Stimulated activated CD8-positive, alpha-beta memory T cell treated with anti-CD3 and anti-CD28 coated beads, Interleukin-7, amount 100 ng/mL, for 1 hour (primary cell): ENCODE results near the gene GAB1.

Experiments
- DNase-seq, 2 donors: peaks; one replicate each; pipeline ENCODE4 v3.0.0-alpha.2; 2020; ENCODE audit warnings: low read depth in 2 of 2

The GAB1 gene

DNA sequence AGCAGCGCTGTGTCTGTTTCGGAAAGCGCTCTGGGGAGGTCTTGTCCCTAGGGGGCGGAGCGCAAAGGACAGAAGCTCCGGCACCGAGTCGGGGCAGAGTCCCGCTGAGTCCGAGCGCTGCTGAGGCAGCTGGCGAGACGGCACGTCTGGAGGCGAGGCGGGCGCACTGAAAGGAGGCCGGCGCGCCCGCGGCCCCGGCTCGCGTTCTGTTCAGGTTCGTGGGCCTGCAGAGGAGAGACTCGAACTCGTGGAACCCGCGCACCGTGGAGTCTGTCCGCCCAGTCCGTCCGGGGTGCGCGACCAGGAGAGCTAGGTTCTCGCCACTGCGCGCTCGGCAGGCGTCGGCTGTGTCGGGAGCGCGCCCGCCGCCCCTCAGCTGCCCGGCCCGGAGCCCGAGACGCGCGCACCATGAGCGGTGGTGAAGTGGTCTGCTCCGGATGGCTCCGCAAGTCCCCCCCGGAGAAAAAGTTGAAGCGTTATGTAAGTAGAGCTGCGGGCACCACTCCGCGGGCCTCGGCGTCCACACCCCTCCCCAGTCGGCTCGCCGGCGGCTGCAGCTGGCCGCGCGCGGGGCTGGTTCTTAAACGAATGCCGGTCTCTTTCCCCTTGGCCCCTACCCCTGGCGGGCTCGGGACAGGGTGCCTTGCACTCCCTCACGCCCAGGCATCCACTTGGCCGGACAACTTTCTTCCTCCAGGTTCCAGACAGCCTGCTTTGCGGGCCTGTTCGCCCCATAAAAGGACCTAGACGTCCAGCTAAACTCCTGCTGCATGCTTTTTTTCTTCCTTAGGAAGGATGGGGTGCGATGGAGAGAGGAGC, at the start of gene GAB1:
TSS of gene GAB1 (plus strand) at position 96 of the 819 bp plus-strand sequence. CDS start at position 409, 313 bp downstream.
- DNase-seq, result no peak

DNA sequence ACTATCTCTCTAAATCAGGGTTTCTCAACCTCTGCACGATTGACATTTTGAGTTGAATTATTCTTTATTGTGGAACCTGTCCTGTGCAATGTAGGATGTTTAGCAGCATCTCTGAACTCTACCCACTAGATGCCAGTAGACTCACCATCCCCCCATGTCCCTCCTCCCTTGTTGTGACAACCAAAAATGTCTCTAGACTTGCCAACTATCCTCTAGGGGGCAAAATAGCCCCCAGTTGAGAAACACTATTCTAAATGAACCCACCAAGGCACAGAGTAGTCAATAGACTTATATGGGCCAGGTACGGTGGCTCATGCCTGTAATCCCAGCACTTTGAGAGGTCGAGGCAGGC, 49.1 kb upstream of the GAB1 start:
- no peak for DNase-seq

DNA sequence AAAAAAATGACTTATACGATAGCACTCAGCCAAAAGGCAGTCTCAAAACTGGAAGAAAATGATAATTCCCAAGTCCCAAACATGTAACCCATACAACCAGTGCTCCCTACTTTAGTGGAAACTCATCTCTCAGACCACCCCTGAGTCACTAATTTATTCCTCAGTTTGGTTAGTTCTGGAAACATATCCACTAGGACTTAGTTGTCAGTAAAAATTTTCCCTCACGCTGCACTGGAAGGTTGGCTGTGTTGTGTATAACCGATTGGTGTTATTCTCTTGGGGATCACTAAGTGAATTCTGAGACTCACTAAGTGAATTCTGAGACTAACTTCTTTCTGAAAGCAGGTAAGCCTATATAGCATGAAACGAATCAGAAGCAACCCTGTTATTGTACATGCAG, 48.5 kb upstream of the GAB1 start:
- no peak for DNase-seq

DNA sequence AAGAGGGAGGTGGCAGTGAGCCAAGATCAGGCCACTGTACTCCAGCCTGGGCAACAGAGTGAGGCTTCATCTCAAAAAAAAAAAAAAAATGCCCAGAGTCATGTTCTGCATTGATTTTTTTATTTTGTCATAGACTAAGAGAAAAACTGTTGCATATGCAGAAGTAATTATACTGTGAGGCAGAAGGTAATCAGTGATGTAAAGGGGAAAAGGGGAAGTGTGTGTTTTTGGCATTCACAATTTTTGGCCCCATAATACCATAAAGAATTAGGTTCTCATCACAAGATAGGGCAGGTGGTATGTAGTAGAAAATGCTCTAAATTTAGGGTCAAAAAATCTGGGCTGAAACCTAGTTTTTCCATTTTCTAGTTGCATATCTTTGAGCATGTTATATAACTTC, 47.3 kb upstream of the GAB1 start:
- no peak for DNase-seq

DNA sequence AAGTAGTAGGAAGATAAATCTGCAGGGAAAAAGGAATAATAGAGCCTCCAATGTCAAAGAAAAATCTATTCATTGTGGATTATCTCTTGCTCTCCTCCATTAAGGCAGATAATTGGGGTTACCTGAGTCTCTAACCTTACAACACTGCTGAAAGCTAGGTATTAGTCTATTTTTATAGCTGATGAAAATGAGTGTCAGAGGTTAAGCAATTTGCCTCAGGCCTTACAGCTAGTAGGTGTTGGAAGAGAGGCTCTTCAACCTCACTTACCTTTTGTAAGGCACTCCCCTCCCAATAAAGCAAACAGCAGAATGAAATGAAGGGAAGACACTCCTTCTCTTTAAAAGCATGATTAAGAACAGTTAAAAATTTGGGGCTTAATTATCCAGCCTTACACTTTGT, 45.4 kb upstream of the GAB1 start:
- DNase-seq, result no peak

DNA sequence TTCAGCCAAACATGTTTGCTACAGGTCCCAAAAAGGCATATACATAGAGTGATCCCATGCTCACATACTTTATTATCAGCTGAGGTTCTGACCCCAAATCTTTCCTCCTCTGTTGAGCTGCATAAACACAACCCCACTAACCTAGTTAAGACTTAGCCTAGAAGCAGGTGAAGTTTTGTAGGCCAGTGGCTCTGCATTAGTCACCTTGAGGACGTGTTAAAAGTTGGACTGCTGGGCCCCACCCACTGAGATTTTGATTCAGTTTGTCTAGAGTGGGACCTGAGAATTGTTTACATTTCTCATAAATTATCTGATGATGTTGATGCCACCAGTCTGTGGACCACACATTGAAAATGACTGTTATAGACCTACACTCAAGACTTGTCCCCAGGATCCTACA, 43.8 kb upstream of the GAB1 start:
- no peak for DNase-seq

DNA sequence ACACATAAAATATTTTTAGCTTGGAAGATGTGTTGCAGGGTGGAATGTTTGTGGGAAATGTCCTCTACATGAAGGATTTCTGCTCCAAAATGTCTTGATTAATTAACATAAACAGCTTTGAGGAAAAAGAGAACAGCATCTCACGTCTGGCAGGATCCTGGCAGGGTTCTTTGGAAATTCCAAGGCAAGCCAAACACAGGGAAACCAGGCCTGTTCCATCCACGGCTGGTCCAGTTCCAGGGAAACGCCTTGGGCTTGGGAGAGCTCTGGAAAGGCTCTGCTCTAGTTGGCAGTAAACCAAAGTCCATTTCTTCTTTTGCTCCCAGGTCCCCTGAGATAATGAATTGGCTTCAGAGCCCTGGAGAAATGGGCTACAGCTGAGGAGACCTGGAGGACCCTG, 42.4 kb upstream of the GAB1 start:
- no peak for DNase-seq

DNA sequence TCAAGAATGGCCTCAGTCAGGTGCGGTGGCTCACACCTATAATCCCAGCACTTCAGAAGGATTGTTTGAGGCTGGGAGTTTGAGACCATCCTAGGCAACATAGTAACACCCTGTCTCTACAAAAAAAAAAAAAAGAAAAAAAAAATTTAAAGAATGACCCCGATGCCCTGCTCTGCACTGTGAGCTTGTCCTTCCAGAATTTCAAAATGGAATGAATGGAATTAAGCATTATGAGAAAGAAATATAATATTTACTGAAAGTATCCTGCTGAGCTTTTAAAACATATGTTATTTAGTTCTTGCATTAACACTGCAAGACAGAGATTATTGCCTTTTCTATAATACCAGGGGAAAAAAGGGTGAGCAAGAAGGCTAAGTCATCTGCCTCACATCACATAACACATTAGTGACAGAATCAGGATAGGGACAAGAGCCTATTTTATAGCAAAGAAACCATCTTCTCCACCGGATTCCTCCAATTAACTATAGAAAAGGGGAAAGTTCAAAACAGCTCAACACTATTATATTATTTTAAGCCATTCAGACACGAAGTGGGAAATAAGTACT, 41.9 kb upstream of the GAB1 start:
- no peak for DNase-seq

DNA sequence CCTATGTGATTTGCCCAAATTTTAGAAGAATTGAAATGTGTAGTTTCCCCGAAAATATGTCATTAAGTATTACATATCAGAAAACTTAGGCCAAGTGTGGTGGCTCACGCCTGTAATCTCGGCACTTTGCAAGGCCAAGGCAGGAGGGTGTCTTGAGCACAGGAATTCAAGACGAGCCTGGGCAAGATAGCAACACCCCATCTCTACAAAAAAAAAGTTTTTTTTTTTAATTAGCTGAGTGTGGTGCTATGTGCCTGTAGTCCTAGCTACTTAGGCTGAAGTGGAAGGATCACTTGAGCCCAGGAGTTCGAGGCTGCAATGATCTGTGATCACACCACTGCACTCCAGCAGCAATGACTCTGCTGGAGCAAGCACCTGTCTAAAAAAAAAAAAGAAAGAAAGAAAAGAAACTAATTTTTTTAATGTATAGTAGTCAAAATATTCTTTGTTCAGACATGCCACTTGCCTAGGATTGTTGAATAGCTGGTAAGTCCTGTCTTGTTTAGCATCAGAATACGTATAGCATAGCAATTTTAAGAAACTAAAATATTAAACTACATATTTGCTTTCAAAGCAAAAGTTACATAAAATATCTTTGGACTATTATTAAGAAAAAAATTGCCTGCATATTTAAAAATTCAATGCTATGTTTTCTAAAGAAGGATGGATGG, 40.1 kb upstream of the GAB1 start:
- DNase-seq, result no peak

DNA sequence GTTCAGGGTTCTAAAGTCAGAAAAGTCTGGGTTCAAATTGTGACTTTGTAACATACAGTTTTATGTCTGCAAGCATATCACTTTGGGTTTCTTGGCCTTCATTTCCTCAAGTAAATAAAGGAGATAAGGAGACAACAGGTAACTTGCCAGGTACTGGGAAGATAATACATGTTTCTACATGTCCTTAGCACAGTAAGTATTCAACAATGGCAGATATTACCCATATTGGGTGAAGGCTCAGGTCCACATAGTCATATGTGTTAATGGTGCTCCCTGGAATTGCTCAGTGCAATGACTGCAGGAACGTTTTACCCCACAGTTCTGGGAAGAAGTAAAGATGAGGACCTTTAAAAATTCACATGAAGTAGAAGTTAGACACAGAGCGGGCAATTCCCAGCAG, 35.8 kb upstream of the GAB1 start:
- no peak for DNase-seq

DNA sequence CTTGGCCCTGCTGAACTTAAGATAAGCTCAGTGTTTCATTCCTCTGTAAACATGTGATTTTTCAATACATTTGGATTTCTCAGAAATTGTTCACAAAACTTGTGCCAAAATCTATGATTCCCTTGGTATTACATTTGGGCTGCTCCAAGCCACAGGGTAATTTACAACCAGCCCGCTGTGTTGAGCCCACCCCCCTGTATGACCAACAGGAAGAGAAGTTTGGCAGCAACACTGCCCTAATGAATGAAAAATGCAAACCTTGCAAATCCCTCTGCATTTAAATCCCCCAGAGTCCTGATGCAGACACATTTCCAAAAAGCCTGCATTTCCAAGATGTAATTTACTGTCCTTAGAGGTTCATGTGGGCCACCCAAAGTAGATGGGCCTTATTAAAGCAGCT, 34.1 kb upstream of the GAB1 start:
- DNase-seq, result no peak

DNA sequence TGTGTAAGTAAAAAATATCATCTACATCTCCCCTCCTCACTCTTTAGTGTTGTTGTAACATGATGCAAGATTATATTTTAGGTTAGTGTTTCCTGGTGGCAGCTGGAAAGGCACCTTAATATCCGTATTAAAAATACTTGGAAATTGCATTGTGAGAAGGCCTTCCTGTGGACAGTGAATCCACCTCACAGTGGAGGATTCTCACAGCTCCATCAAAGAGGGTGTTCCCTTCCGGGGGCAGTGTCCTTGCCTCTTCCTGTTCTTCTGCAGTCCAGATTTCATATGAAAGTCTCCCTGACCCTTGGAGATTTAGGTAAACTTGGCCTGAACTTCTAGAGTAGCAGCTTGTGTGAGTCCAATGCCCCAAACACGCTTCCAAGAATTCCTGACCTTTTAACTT, 29.9 kb upstream of the GAB1 start:
- no peak for DNase-seq

DNA sequence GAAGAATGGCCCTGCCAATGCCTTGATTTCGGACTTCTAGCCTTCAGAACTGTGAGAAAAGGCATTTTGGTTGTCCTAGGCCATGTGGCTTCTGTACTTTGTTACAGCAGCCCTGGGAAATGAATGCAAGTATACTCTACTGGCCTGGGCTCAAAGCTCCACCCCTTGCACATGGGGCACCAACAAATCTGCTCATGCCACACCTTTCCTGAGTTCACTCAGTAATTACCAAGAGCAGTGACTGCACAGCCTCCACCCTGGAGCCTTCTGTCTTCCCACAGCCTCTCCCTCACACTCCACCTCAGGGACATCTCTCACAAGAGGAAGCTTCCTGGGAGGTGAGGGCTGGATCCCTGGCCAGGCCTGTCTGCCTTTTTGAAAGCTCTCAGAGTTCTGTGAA, 29.1 kb upstream of the GAB1 start:
- no peak for DNase-seq

DNA sequence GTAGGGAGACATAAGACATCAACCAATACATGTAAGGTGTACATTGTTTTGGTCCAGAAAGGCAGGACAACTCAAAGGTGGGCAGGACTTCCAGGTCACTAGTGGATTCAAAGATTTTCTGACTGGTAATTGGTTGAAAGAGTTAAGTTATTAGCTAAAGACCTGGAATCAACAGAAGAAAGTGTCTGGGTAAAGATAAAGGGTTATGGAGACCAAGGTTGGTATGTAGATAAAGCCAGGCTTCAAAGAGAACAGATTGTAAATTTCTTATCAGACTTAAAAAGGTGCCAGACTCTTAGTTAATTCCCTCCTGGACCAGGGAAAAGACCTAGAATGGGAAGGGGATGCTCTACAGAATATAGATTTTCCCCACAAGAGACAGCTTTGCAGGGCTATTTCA, 28.3 kb upstream of the GAB1 start:
- DNase-seq, result no peak

DNA sequence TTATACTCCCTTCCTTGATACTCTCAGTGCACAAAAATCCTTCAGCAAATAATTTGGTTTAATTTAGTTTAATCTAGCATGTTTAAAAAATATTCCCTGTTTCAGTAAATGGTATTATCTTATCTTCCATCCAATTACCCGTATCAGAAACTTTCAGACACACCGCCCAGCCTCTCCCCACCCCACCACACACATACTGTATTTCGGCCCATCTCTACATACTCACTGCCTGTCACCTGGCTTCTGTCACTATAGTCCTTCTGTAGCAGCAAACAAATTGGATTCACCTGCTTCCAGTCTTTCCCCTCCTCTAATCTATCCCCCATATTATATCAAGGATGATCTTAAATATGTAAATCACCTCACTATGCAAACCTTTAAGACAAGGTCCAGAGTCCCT, 24.8 kb upstream of the GAB1 start:
- DNase-seq, result no peak

DNA sequence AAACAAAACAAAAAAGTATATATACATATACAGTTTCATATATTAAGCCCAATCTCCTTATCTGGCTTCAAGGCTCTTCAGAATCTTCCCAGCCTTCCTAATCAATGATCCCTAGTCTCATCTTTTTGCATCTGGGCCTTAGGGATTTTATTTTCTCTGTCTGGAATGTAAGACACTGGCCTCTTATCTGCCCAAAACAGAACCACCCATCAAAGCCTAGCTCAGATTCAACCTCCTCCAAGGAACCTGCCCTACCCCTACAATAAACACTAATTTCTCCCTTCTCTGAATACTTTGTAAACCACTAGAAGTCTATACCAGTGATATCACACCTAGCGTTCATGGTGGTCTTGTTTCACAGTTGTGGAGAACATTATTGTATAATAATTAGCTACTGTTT, 23.2 kb upstream of the GAB1 start:
- DNase-seq, result no peak

DNA sequence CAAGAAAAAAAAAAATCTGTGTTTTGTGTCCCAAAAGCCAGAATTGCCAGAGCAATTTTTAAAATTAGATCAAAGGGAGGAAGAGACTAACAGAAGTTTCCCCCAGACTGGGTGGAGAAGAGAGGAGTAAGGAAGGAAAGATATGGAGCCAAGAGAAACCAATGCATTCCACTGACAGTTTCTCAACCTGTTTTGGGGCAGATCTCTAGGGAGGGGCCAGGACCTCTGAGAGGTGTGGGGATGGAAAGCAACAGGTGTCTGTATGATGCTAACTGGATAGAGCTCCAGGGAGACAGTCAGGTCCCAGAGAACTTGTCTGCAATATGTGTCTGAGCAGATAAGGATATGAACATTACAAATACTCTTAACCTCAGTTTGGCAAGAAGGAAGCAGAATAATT, 22.7 kb upstream of the GAB1 start:
- no peak for DNase-seq

DNA sequence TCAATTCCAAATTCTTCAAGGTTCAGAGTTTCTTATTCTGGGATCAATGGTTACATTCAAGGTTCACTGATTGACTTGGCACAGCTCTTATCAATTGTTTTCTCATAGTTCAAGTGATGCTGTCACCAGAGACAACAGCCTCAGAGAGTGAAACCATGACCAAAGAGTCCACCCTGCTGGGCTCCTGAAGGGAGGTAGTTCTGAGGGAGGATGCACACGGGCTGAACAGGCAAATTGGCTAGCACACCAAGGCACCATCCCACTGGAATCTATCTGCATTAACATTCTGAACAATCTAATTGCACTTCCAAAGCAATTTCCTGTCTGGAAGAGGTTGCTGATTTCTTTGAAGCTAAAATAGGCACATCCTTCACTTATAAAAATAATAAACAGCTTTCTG, 16.6 kb upstream of the GAB1 start:
- DNase-seq, result no peak

DNA sequence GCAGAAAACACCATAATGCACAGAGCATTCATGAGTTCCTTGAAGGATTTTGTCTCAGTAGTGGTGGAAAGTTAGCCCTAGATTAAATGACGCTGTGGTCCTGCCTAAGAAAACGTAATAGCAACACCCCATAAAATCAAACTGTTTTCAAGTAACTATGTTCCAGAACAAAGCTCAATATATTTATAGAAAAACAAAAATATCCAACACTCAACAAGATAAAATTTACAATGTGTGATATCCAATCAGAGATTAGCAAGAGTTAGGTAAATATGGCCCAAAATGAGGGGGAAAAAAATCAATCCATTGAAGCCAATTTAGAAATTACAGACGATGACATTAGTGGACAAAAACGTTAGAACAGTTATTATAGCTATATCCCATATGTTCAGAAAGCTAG, 9.9 kb upstream of the GAB1 start:
- no peak for DNase-seq

DNA sequence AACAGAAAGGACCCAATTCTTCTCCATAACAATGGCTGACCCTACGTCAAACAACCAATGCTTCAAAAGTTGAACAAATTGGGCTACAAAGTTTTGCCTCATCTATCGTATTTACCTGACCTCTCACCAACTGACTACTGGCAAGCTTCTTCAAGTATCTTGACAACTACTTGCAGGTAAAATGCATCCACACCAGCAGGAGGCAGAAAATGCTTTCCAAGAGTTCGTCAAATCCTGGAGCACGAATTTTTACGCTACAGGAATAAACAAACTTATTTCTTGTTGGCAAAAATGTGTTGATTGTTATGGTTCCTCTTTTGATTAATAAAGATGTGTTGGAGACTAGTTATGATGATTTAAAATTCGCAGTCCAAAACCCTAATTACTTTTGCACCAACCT, 6.7 kb upstream of the GAB1 start:
- no peak for DNase-seq

DNA sequence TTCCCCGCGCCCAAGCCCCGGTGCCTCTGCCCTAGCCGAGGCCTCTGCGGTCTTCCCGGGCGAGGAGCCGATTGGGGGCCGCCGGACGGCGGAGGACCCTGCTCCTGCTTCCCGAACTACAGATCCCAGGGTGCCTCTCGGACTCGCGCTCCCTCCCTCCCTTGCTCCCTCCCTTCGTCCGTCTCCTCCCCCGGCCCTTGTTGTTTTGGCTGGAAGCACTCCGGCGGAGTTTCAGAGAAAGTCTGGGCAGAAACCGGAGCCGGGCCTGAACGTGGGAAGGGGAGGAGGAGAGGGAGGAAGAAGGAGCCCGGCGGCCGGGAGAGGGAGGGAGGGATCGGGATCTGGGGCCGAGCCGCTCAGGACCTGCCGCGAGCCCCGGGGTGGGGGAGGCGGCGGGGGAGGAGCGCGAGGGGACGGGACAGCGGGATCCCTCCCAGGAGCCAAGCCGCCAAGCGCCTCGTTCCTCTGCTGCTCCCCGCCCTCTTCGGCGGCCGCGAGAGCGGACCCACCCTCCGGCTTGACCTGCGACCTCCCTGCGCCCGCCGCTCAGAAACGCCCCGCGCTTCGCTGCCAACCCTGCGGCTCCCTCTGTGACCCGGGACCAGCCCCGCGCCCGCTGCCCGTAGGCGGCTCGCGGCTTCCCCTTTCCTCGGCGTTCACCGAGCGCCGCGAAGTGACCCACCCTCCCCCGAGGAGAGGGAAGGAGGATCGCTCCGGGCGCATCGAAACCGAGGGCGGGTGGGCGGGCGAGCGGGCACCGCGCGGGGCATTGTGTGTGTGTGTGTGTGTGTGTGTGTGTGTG, 496 bp upstream of the GAB1 start:
- DNase-seq, result no peak

DNA sequence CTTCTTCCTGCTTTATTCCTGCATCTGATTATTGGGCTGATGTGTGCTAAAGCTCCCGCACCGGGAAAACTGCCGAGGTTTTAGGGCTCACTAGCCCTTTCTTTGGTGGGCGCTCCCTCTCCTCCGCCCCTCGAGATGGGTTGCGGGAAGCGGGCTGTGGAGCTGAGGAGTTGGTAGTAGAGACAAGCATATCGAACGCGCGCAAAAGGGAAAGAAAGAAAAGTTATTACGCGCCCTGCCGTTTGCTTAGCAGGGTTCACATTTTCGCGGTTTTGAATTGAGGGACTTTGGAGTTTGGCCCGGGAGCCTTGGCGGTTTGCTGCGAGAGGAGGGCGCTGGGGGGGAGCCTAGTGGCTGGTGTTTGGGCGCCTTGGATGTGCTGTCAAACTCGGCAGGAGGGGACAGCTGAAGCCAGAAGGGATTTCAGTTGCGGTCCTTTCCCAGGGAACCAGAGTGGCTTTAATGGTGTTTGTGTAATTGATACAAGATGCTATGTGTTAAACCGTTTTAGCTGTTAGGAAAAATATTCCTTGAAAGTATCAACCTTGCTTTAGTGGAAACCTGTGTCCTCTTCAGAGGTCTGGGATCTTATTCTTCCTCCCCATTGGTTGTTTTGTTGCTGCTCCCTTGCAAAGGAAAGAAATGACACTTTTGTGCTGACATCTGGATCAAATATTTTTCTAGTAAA, 1.1 kb downstream of the GAB1 start:
- no peak for DNase-seq
